Fibroblast of lung (primary cell): ENCODE data around the gene EN2. TPM values are rescaled to one million over a fixed set of nuclear protein-coding genes. Genes with fewer than 3 reads are reported as not detected.

ENCODE experiments used
- DNase-seq, 2 donors: peaks; one replicate each; pipeline versions ENCODE4 v3.0.0 to v3.0.0-alpha.2; 2010; ENCODE audit warnings: low read depth in 2 of 2
- H2AFZ ChIP-seq: 2 replicates; pipeline ENCODE4 v1.5.1; 2012; ENCODE audit warnings: low read length, control low read depth, inconsistent platforms
- H3K27ac ChIP-seq: 2 replicates; pipeline ENCODE4 v1.5.1; 2011; ENCODE audit warnings: low read length, control low read depth; ENCODE audit not compliant: insufficient read depth
- H3K27me3 ChIP-seq: 2 replicates; pipeline ENCODE4 v1.5.1; 2011; ENCODE audit warnings: mild to moderate bottlenecking, low read length; ENCODE audit not compliant: control insufficient read depth, insufficient read depth
- H3K36me3 ChIP-seq: 2 replicates; pipeline ENCODE4 v1.5.1; 2011; ENCODE audit warnings: low read length; ENCODE audit not compliant: control insufficient read depth, insufficient read depth
- H3K4me1 ChIP-seq: 2 replicates; pipeline ENCODE4 v1.5.1; 2011; ENCODE audit warnings: low read length; ENCODE audit not compliant: control insufficient read depth, insufficient read depth; ENCODE audit errors: extremely low read depth
- H3K4me2 ChIP-seq: 2 replicates; pipeline ENCODE4 v1.5.1; 2011; ENCODE audit warnings: low read length, control low read depth; ENCODE audit not compliant: insufficient read depth; ENCODE audit errors: extremely low read depth
- H3K4me3 ChIP-seq, 4 experiments: fragments of 200-600 bp in 1 of 4; sonication (generic) in 1 of 4; replicated peaks in 1 of 4; 2 replicates each; pipeline ENCODE4 v1.5.1; 2011 to 2016; ENCODE audit warnings: low read length in 4 of 4, low read depth in 3 of 4, mild to moderate bottlenecking in 3 of 4, control low read depth in 2 of 4, inconsistent platforms in 1 of 4, mixed read lengths in 1 of 4; ENCODE audit not compliant: insufficient read depth in 1 of 4; ENCODE audit errors: control extremely low read depth in 1 of 4
- H3K79me2 ChIP-seq: 2 replicates; pipeline ENCODE4 v1.5.1; 2012; ENCODE audit warnings: mild to moderate bottlenecking, low read length, inconsistent platforms; ENCODE audit not compliant: control insufficient read depth, insufficient read depth
- H3K9ac ChIP-seq: 2 replicates; pipeline ENCODE4 v1.5.1; 2011; ENCODE audit warnings: mild to moderate bottlenecking, low read length, control low read depth; ENCODE audit not compliant: insufficient read depth
- H3K9me3 ChIP-seq: 2 replicates; pipeline ENCODE4 v1.5.1; 2012; ENCODE audit warnings: low read depth, low read length; ENCODE audit not compliant: control insufficient read depth, insufficient read depth
- H4K20me1 ChIP-seq: 2 replicates; pipeline ENCODE4 v1.5.1; 2011; ENCODE audit warnings: low read length; ENCODE audit not compliant: control insufficient read depth, insufficient read depth; ENCODE audit errors: extremely low read depth
- EZH2 ChIP-seq: IDR thresholded peaks from 2 replicates; pipeline ENCODE4 v1.5.1; 2012; ENCODE audit warnings: low read length, control low read depth, mild to moderate bottlenecking; ENCODE audit errors: missing control alignments
- polyA plus RNA-seq, 2 donors: library from polyadenylated mRNA; depleted of rRNA in 1 of 2; stranded (reverse) in 1 of 2; unstranded in 1 of 2; fragments of >200 nt; gene quantifications; 2 replicates each; pipeline ENCODE4 v1.2.1, GENCODE V29; 2011 to 2012; ENCODE audit warnings: missing spikeins in 1 of 2
- total RNA-seq: library from RNA; depleted of rRNA; stranded (reverse); fragments of >200 nt; gene quantifications from 2 replicates; pipeline ENCODE4 v1.2.1, GENCODE V29; 2014
- TF ChIP-seq, protein P1 (sequence below), 2 donors: IDR thresholded peaks in 1 of 2; conservative IDR thresholded peaks in 1 of 2; 1 replicate in 1 of 2; 2 replicates in 1 of 2; pipeline ENCODE4 v1.5.1; 2011 to 2012; ENCODE audit warnings: low read length in 2 of 2, control low read depth in 1 of 2, inconsistent platforms in 1 of 2, low read depth in 1 of 2, mild to moderate bottlenecking in 1 of 2

The EN2 gene
- total and polyA plus RNA-seq, 2 donors (not counting 1 experiment from before 2014, with no cell fraction given) = not detected

DNA sequence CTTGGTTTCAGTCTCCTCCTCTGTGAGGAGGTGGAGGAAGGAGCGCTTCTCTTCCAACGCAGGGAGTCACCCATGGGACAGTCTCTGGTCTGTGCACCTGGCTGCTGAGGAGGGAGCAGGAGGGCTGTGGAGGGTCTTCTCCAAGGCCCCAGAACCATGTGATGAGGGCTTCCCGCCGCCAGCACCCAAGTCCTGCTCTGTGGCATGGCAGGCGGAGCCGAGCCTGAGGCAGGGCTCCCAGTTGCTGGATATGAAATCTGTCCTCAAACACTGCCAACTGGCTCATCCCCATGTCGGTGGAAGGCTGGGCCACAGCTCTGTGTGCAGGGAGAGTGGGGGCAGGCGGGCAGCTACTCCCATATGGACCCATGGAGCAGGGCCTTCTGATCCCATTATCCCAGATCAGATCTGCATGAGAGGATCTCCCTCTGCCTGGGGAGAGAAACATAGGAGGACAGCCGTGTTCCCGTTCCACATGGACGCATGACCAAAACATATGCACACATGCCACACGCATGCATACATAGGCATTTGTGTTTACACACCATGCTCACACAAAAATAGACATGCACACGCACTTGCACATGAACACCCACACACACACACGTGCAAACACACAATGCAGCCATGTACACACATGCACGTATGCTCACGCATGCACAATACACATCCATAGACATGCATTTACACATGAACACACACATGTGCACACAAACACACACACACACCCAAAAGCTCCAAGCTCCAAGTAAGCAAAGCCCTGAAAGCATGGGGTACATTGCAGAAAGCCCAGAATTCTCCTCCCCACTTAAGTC, 38.8 kb upstream of the EN2 start:
- no peak overlapping the region for H3K27ac ChIP-seq
- no peak overlapping the region for H3K4me3 ChIP-seq

DNA sequence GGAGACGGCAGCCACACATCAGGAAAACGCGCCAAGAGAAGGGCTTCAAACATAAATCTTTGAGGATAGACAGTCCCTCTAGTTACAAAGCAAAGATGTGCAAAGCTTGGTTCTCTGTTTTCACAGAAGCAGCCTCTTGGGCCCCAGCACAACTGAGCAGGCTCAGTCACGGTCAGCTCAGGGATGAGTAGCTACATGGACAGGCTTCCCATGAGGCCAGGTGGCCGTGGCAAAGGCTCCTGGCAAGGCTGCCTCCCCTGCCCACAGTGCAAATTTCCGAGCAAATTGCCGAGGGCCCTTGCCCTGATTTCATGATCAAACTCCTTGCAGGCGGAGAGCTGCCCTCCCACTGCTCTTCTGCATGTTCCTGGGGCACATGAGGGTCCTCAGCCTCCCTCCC, 37.8 kb upstream of the EN2 start:
- Histone ChIP-seq H3K27ac (no peak overlapping the region), H3K27me3 (no peaks in the 10 kb centered on the region), H4K20me1 (no peaks in the 10 kb centered on the region), H3K4me3 (no peak overlapping the region), H3K9me3 (no peaks in the 10 kb centered on the region), H3K9ac (no peak overlapping the region), H3K4me1 (no peaks in the 10 kb centered on the region), H3K36me3 (no peaks in the 10 kb centered on the region), H3K79me2 (no peaks in the 10 kb centered on the region), H3K4me2 (no peak overlapping the region), H2AFZ (no peak overlapping the region)
- no peak for DNase-seq
- TF ChIP-seq, protein P1, sequence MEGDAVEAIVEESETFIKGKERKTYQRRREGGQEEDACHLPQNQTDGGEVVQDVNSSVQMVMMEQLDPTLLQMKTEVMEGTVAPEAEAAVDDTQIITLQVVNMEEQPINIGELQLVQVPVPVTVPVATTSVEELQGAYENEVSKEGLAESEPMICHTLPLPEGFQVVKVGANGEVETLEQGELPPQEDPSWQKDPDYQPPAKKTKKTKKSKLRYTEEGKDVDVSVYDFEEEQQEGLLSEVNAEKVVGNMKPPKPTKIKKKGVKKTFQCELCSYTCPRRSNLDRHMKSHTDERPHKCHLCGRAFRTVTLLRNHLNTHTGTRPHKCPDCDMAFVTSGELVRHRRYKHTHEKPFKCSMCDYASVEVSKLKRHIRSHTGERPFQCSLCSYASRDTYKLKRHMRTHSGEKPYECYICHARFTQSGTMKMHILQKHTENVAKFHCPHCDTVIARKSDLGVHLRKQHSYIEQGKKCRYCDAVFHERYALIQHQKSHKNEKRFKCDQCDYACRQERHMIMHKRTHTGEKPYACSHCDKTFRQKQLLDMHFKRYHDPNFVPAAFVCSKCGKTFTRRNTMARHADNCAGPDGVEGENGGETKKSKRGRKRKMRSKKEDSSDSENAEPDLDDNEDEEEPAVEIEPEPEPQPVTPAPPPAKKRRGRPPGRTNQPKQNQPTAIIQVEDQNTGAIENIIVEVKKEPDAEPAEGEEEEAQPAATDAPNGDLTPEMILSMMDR (conservative IDR thresholded peaks at IDR 0.05 in 1 of 2, IDR thresholded peaks at IDR 0.05 in 1 of 2; ENCODE audit: low read depth in 1 of 2, low read length in 2 of 2) = no peak
- no peak for TF ChIP-seq EZH2

More for the DNA sequence above, 38.8 kb upstream of the EN2 start:
- no peak overlapping the region for H2AFZ ChIP-seq
- no peaks in the 10 kb centered on the region for H3K9me3 ChIP-seq
- H4K20me1 ChIP-seq = no peaks in the 10 kb centered on the region
- H3K4me1 ChIP-seq = no peaks in the 10 kb centered on the region
- no peak overlapping the region for H3K4me2 ChIP-seq
- H3K27me3 ChIP-seq = no peaks in the 10 kb centered on the region
- H3K79me2 ChIP-seq = no peaks in the 10 kb centered on the region
- TF ChIP-seq, protein P1 (conservative IDR thresholded peaks at IDR 0.05 in 1 of 2, IDR thresholded peaks at IDR 0.05 in 1 of 2; ENCODE audit: low read depth in 1 of 2, low read length in 2 of 2) = no peak
- TF ChIP-seq EZH2 = no peak
- DNase-seq = no peak
- no peak overlapping the region for H3K9ac ChIP-seq
- no peaks in the 10 kb centered on the region for H3K36me3 ChIP-seq

DNA sequence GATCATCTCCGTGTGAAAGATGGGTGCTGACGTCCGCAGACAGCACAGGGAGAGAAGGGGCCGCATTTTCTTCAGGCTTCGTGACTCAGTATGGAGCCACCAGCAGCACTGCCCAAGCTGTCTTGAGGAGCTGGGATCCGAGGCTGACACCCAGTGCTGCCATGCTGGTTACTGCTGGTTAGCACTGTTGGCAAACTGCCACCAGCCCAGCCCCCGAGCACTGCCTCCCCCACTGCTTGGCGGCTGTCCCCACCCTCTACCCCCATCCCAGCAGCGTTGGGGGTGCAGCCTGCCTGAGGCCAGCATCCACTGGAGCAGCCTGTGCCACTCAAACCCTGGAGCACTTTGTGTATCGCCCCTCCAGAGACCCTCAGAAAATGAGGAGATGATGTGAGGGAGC, 35.8 kb upstream of the EN2 start:
- no peak overlapping the region for H3K9ac ChIP-seq
- no peaks in the 10 kb centered on the region for H3K9me3 ChIP-seq
- no peak overlapping the region for H3K27ac ChIP-seq
- no peak for DNase-seq
- no peaks in the 10 kb centered on the region for H3K79me2 ChIP-seq
- no peaks in the 10 kb centered on the region for H3K4me1 ChIP-seq
- TF ChIP-seq, protein P1 (conservative IDR thresholded peaks at IDR 0.05 in 1 of 2, IDR thresholded peaks at IDR 0.05 in 1 of 2; ENCODE audit: low read depth in 1 of 2, low read length in 2 of 2) = no peak
- TF ChIP-seq EZH2 = no peak
- no peak overlapping the region for H3K4me3 ChIP-seq
- H2AFZ ChIP-seq = no peak overlapping the region
- no peaks in the 10 kb centered on the region for H4K20me1 ChIP-seq
- no peaks in the 10 kb centered on the region for H3K36me3 ChIP-seq
- H3K4me2 ChIP-seq = no peak overlapping the region
- no peaks in the 10 kb centered on the region for H3K27me3 ChIP-seq
